ENCODE data around the gene CALD1. TPM values are rescaled to one million over a fixed set of nuclear protein-coding genes. Genes with fewer than 3 reads are reported as not detected.

Gene CALD1
- total RNA-seq, 2 experiments from 2014 or later = 0.42 to 0.62 TPM

GRCh38 chr7:134933460-134934068 lies 154.1 kb downstream of the CALD1 start:
- Mint-ChIP-seq H3K36me3 (ENCODE audit: low read depth) (no peaks in the 10 kb centered on the region), H3K4me3 (peak overlapping the region; percentile 25), H3K27ac (no peak overlapping the region), H3K9me3 (no peaks in the 10 kb centered on the region), H3K27me3 (ENCODE audit: low read depth) (no peaks in the 10 kb centered on the region), H3K4me1 (ENCODE audit: low read depth) (peaks cover 16% of the 10 kb centered on the region)
- CTCF ChIA-PET = interaction anchor here (0.7 kb wide), 1 partner anchor 13 kb away, joined by 4 read pairs; no protein-coding TSS in a partner anchor
- no peak for DNase-seq
- intact Hi-C loops (cut with micrococcal nuclease) = no loop called here

GRCh38 chr7:134935701-134936100 lies 156.3 kb downstream of the CALD1 start:
- no peaks in the 10 kb centered on the region for H3K9me3 Mint-ChIP-seq
- intact Hi-C loops (cut with micrococcal nuclease) = no loop called here
- H3K27ac Mint-ChIP-seq = no peak overlapping the region
- no peak overlapping the region for H3K4me3 Mint-ChIP-seq
- H3K27me3 Mint-ChIP-seq (ENCODE audit: low read depth) = no peaks in the 10 kb centered on the region
- no peaks in the 10 kb centered on the region for H3K36me3 Mint-ChIP-seq (ENCODE audit: low read depth)
- CTCF ChIA-PET = interaction anchor here (0.6 to 1.2 kb wide), 3 partner anchors 201 to 316 kb away, joined by 3 to 5 read pairs (median 3); no protein-coding TSS in a partner anchor
- peaks cover 16% of the 10 kb centered on the region for H3K4me1 Mint-ChIP-seq (ENCODE audit: low read depth)
- no peak for DNase-seq

- CTCF ChIA-PET = interaction anchor here (0.6 to 0.8 kb wide), 6 partner anchors 159 to 250 kb away, joined by 3 to 5 read pairs (median 4); no protein-coding TSS in a partner anchor
- intact Hi-C loops (cut with micrococcal nuclease) = no loop called here
- DNase-seq = no peak
- Mint-ChIP-seq H3K4me1 (ENCODE audit: low read depth) (peaks cover 18% of the 10 kb centered on the region), H3K27ac (no peak overlapping the region), H3K27me3 (ENCODE audit: low read depth) (no peaks in the 10 kb centered on the region), H3K9me3 (no peaks in the 10 kb centered on the region), H3K36me3 (ENCODE audit: low read depth) (no peaks in the 10 kb centered on the region), H3K4me3 (no peak overlapping the region)
Observed at GRCh38 chr7:134936893-134937510, 157.6 kb downstream of the CALD1 start.

- Mint-ChIP-seq H3K9me3 (no peaks in the 10 kb centered on the region), H3K27ac (no peak overlapping the region), H3K4me1 (ENCODE audit: low read depth) (peaks cover 14% of the 10 kb centered on the region), H3K27me3 (ENCODE audit: low read depth) (no peaks in the 10 kb centered on the region), H3K4me3 (no peak overlapping the region), H3K36me3 (ENCODE audit: low read depth) (no peaks in the 10 kb centered on the region)
- CTCF ChIA-PET = no interaction called here
- no peak for DNase-seq
- intact Hi-C loops (cut with micrococcal nuclease) = no loop called here
Observed at GRCh38 chr7:134938141-134938540, 158.7 kb downstream of the CALD1 start.

GRCh38 chr7:134939136-134939535 lies 159.7 kb downstream of the CALD1 start:
- CTCF ChIA-PET = interaction anchor here (1.3 kb wide), 1 partner anchor 307 kb away, joined by 3 read pairs; no protein-coding TSS in a partner anchor
- intact Hi-C loops (cut with micrococcal nuclease) = no loop called here
- peaks cover 8% of the 10 kb centered on the region for H3K4me1 Mint-ChIP-seq (ENCODE audit: low read depth)

GRCh38 chr7:134940729-134941128 lies 161.3 kb downstream of the CALD1 start:
- peaks cover 11% of the 10 kb centered on the region for H3K4me1 Mint-ChIP-seq (ENCODE audit: low read depth)
- intact Hi-C loops (cut with micrococcal nuclease) = no loop called here
- no peaks in the 10 kb centered on the region for H3K27me3 Mint-ChIP-seq (ENCODE audit: low read depth)
- no peaks in the 10 kb centered on the region for H3K9me3 Mint-ChIP-seq
- no peak overlapping the region for H3K27ac Mint-ChIP-seq
- no peaks in the 10 kb centered on the region for H3K36me3 Mint-ChIP-seq (ENCODE audit: low read depth)
- CTCF ChIA-PET = interaction anchor here (0.7 to 4.1 kb wide), 4 partner anchors 13 to 308 kb away, joined by 3 to 16 read pairs (median 4); no protein-coding TSS in a partner anchor
- H3K4me3 Mint-ChIP-seq = no peak overlapping the region
- DNase-seq = no peak

More at GRCh38 chr7:134939136-134939535, 159.7 kb downstream of the CALD1 start:
- H3K36me3 Mint-ChIP-seq (ENCODE audit: low read depth) = no peaks in the 10 kb centered on the region
- H3K4me3 Mint-ChIP-seq = no peak overlapping the region
- no peak overlapping the region for H3K27ac Mint-ChIP-seq
- no peaks in the 10 kb centered on the region for H3K9me3 Mint-ChIP-seq
- no peak for DNase-seq
- no peaks in the 10 kb centered on the region for H3K27me3 Mint-ChIP-seq (ENCODE audit: low read depth)

- intact Hi-C loops (cut with micrococcal nuclease) = no loop called here
- CTCF ChIA-PET = interaction anchor here (0.7 to 4.1 kb wide), 4 partner anchors 13 to 309 kb away, joined by 3 to 16 read pairs (median 4); no protein-coding TSS in a partner anchor
- Mint-ChIP-seq H3K9me3 (no peaks in the 10 kb centered on the region), H3K36me3 (ENCODE audit: low read depth) (no peaks in the 10 kb centered on the region), H3K4me1 (ENCODE audit: low read depth) (peaks cover 16% of the 10 kb centered on the region), H3K27ac (no peak overlapping the region), H3K4me3 (no peak overlapping the region), H3K27me3 (ENCODE audit: low read depth) (no peaks in the 10 kb centered on the region)
- no peak for DNase-seq
Observed at GRCh38 chr7:134941185-134941900, 161.9 kb downstream of the CALD1 start.

GRCh38 chr7:134941952-134942351 lies 162.5 kb downstream of the CALD1 start:
- H3K27ac Mint-ChIP-seq = no peak overlapping the region
- no peaks in the 10 kb centered on the region for H3K9me3 Mint-ChIP-seq
- H3K4me3 Mint-ChIP-seq = no peak overlapping the region
- intact Hi-C loops (cut with micrococcal nuclease) = no loop called here
- peaks cover 18% of the 10 kb centered on the region for H3K4me1 Mint-ChIP-seq (ENCODE audit: low read depth)
- H3K27me3 Mint-ChIP-seq (ENCODE audit: low read depth) = no peaks in the 10 kb centered on the region
- H3K36me3 Mint-ChIP-seq (ENCODE audit: low read depth) = no peaks in the 10 kb centered on the region
- DNase-seq = no peak
- CTCF ChIA-PET = interaction anchor here (0.6 to 4.1 kb wide), 2 partner anchors 105 to 309 kb away, joined by 3 to 16 read pairs; no protein-coding TSS in a partner anchor

- no peak for DNase-seq
- Mint-ChIP-seq H3K27me3 (ENCODE audit: low read depth) (no peaks in the 10 kb centered on the region), H3K36me3 (ENCODE audit: low read depth) (no peaks in the 10 kb centered on the region), H3K4me1 (ENCODE audit: low read depth) (peaks cover 18% of the 10 kb centered on the region), H3K27ac (no peak overlapping the region), H3K4me3 (no peak overlapping the region), H3K9me3 (no peaks in the 10 kb centered on the region)
- intact Hi-C loops (cut with micrococcal nuclease) = no loop called here
- CTCF ChIA-PET = interaction anchor here (0.6 to 4.1 kb wide), 8 partner anchors 42 to 1930 kb away, joined by 3 to 16 read pairs (median 3); no protein-coding TSS in a partner anchor
Observed at GRCh38 chr7:134942690-134943466, 163.4 kb downstream of the CALD1 start.

- no peak overlapping the region for H3K27ac Mint-ChIP-seq
- no peak overlapping the region for H3K4me3 Mint-ChIP-seq
- no peaks in the 10 kb centered on the region for H3K27me3 Mint-ChIP-seq (ENCODE audit: low read depth)
- intact Hi-C loops (cut with micrococcal nuclease) = loop anchor here (1.0 to 2.0 kb wide), 2 partner anchors 193 to 311 kb away; no protein-coding TSS in a partner anchor
- peaks cover 18% of the 10 kb centered on the region for H3K4me1 Mint-ChIP-seq (ENCODE audit: low read depth)
- DNase-seq = no peak
- CTCF ChIA-PET = interaction anchor here (0.6 to 4.1 kb wide), 7 partner anchors 65 to 311 kb away, joined by 3 to 16 read pairs (median 3); no protein-coding TSS in a partner anchor
- no peaks in the 10 kb centered on the region for H3K36me3 Mint-ChIP-seq (ENCODE audit: low read depth)
- H3K9me3 Mint-ChIP-seq = no peaks in the 10 kb centered on the region
Observed at GRCh38 chr7:134943785-134944400, 164.5 kb downstream of the CALD1 start.

- Mint-ChIP-seq H3K9me3 (no peaks in the 10 kb centered on the region), H3K36me3 (ENCODE audit: low read depth) (no peaks in the 10 kb centered on the region), H3K4me3 (no peak overlapping the region), H3K27me3 (ENCODE audit: low read depth) (no peaks in the 10 kb centered on the region), H3K27ac (no peak overlapping the region), H3K4me1 (ENCODE audit: low read depth) (peaks cover 18% of the 10 kb centered on the region)
- no peak for DNase-seq
- CTCF ChIA-PET = interaction anchor here (0.7 to 1.8 kb wide), 5 partner anchors 8 to 312 kb away, joined by 3 to 6 read pairs (median 4); partner anchors contain the start of gene CYREN
- intact Hi-C loops (cut with micrococcal nuclease) = loop anchor here (2.0 kb wide), 3 partner anchors 25 to 225 kb away; partner anchors contain the start of gene CYREN
Observed at GRCh38 chr7:134945691-134946090, 166.3 kb downstream of the CALD1 start.

All from activated naive CD4-positive, alpha-beta T cell treated with anti-CD3 and anti-CD28 coated beads for 36 hours (primary cell).